PC-9 (cell line): Measurements from ENCODE around the gene LRRIQ3. TPM values are rescaled to one million over a fixed set of nuclear protein-coding genes. Genes with fewer than 3 reads are reported as not detected.
A peak's percentile ranks its signal among the peaks of the same experiment; 100 is the strongest.

Source experiments
- BruUV-seq: library from RNA; stranded (reverse); fragments of 400-500 nt; replicated peaks from 2 replicates; lab custom pipeline; 2021; lab: Mats Ljungman, UMichigan
- CTCF ChIA-PET: fragments of 300-600 bp; sonication (Branson Sonifier 250); formaldehyde crosslinking; loops from one replicate; lab custom pipeline; 2022; ENCODE audit warnings: antibody characterized with exemption; lab: Charles Lee
- POLR2A ChIA-PET: fragments of 300-600 bp; sonication (Branson Sonifier 250); formaldehyde crosslinking; loops from one replicate; lab custom pipeline; 2022; ENCODE audit warnings: antibody characterized with exemption; ENCODE audit not compliant: unreplicated experiment; lab: Charles Lee
- DNase-seq, 2 experiments: peaks; one replicate each; pipeline versions ENCODE4 v3.0.0 to v3.0.0-alpha.2; 2015 to 2022; ENCODE audit warnings: mixed read lengths in 1 of 2
- H2AFZ ChIP-seq: fragments of 200-600 bp; sonication (generic); 2 replicates; pipeline ENCODE4 v1.8.1; 2017; ENCODE audit warnings: antibody characterized with exemption
- H3F3A ChIP-seq: fragments of 200-600 bp; sonication (generic); 2 replicates; pipeline ENCODE4 v1.8.1; 2017; ENCODE audit warnings: antibody characterized with exemption, mild to moderate bottlenecking, low read depth; ENCODE audit not compliant: insufficient read depth
- H3K27ac ChIP-seq: fragments of 200-600 bp; sonication (generic); 2 replicates; pipeline ENCODE4 v1.6.1; 2016; ENCODE audit warnings: mixed run types
- H3K27me3 ChIP-seq: fragments of 200-600 bp; sonication (generic); 2 replicates; pipeline ENCODE4 v1.6.1; 2016; ENCODE audit warnings: low read depth, mixed run types; ENCODE audit not compliant: insufficient read depth
- H3K36me3 ChIP-seq: fragments of 200-600 bp; sonication (generic); 2 replicates; pipeline ENCODE4 v1.6.1; 2016; ENCODE audit warnings: low read depth, mixed run types
- H3K4me1 ChIP-seq: fragments of 200-600 bp; sonication (generic); replicated peaks from 2 replicates; pipeline ENCODE4 v1.6.1; 2016; ENCODE audit warnings: mixed run types; ENCODE audit not compliant: insufficient read depth
- H3K4me2 ChIP-seq: fragments of 200-600 bp; sonication (generic); 2 replicates; pipeline ENCODE4 v1.6.1; 2017; ENCODE audit warnings: mixed run types
- H3K4me3 ChIP-seq: fragments of 200-600 bp; sonication (generic); 2 replicates; pipeline ENCODE4 v1.6.1; 2016; ENCODE audit warnings: mixed run types
- H3K79me2 ChIP-seq: fragments of 200-600 bp; sonication (generic); 2 replicates; pipeline ENCODE4 v1.6.1; 2017; ENCODE audit warnings: low read depth, mixed run types
- H3K9me2 ChIP-seq: fragments of 200-600 bp; sonication (generic); 2 replicates; pipeline ENCODE4 v1.8.1; 2017; ENCODE audit warnings: mild to moderate bottlenecking; ENCODE audit not compliant: insufficient read depth
- H3K9me3 ChIP-seq: fragments of 200-600 bp; sonication (generic); 2 replicates; pipeline ENCODE4 v1.8.1; 2016; ENCODE audit warnings: low read depth; ENCODE audit not compliant: insufficient read depth
- H4K20me1 ChIP-seq: fragments of 200-600 bp; sonication (generic); 2 replicates; pipeline ENCODE4 v1.8.1; 2017; ENCODE audit not compliant: insufficient read depth
- EZH2 ChIP-seq: fragments of 200-600 bp; sonication (generic); IDR thresholded peaks from 2 replicates; pipeline ENCODE4 v1.8.0; 2017; ENCODE audit warnings: antibody characterized with exemption, low read depth
- intact Hi-C: fragments of 100-400 bp; cut with micrococcal nuclease; formaldehyde crosslinking; loops from one replicate; pipeline ENCODE4 v1.10.0; 2022; ENCODE audit not compliant: unreplicated experiment
- total RNA-seq: library from RNA; stranded (reverse); gene quantifications from 2 replicates; pipeline ENCODE4 v1.2.3, GENCODE V29; 2021
- TF ChIP-seq, protein P1 (sequence below): fragments of 200-600 bp; sonication (generic); conservative IDR thresholded peaks from 2 replicates; pipeline ENCODE4 v1.6.1; 2017; ENCODE audit warnings: mixed run types, antibody characterized with exemption, mild to moderate bottlenecking, moderate library complexity

LRRIQ3 gene
- total RNA-seq, 1 experiment from 2014 or later: 1.5 TPM

DNA sequence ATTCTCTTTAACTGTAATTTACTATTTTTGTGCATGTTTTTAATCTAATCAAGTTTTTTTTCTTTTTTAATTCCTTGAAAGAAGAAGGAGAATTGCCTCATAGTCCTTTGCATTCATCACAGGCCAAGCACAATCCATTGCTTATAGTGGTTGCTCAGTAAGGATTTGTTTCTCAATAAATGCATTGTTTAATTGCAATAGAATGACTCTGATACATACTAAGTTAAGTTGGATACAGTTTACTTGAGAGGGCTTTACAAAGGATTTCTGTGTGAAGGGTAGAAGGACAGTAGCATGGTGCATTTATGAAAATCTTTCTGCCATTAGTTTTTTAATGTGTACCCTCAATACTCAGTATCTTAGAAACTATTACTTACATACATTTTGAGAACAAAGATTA, 186.2 kb downstream of the LRRIQ3 start:
- no peaks in the 10 kb centered on the region for H3K27me3 ChIP-seq
- H3K4me3 ChIP-seq: no peak overlapping the region
- H3K36me3 ChIP-seq: no peaks in the 10 kb centered on the region
- no peak overlapping the region for H3K4me2 ChIP-seq
- no TSS peak for BruUV-seq
- H3K9me3 ChIP-seq: no peaks in the 10 kb centered on the region
- ChIA-PET CTCF (no interaction called here), POLR2A (no interaction called here)
- no peaks in the 10 kb centered on the region for H4K20me1 ChIP-seq
- TF ChIP-seq, protein P1, sequence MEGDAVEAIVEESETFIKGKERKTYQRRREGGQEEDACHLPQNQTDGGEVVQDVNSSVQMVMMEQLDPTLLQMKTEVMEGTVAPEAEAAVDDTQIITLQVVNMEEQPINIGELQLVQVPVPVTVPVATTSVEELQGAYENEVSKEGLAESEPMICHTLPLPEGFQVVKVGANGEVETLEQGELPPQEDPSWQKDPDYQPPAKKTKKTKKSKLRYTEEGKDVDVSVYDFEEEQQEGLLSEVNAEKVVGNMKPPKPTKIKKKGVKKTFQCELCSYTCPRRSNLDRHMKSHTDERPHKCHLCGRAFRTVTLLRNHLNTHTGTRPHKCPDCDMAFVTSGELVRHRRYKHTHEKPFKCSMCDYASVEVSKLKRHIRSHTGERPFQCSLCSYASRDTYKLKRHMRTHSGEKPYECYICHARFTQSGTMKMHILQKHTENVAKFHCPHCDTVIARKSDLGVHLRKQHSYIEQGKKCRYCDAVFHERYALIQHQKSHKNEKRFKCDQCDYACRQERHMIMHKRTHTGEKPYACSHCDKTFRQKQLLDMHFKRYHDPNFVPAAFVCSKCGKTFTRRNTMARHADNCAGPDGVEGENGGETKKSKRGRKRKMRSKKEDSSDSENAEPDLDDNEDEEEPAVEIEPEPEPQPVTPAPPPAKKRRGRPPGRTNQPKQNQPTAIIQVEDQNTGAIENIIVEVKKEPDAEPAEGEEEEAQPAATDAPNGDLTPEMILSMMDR: no peak
- no peak for TF ChIP-seq EZH2
- no peak for DNase-seq
- no peaks in the 10 kb centered on the region for H3K9me2 ChIP-seq
- intact Hi-C loops: no loop called here
- no peaks in the 10 kb centered on the region for H3K79me2 ChIP-seq
- no peak overlapping the region for H3K27ac ChIP-seq
- H3K4me1 ChIP-seq: no peaks in the 10 kb centered on the region
- no peak overlapping the region for H2AFZ ChIP-seq
- no peaks in the 10 kb centered on the region for H3F3A ChIP-seq

DNA sequence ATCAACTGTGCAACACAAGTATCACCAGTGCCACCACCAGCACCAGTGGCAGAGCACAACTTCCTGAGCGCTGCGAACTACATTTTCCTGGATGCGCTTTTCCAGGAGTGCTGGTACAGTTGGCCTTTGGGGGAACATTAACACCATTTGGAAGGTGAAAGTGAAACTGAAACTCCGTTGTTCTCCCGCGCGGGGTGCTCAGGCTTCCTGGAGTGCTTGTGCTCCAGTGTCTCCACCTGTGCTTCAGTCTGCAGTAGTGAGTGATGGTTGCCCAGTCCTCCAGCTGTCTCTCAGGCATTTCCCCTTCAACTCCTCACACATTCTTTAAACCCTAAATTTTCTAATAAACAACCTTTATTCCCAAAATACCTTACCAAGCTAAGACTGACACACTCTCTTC, 187.8 kb downstream of the LRRIQ3 start:
- H3K79me2 ChIP-seq: no peaks in the 10 kb centered on the region
- no peaks in the 10 kb centered on the region for H3K27me3 ChIP-seq
- TF ChIP-seq, protein P1: no peak
- no peak for TF ChIP-seq EZH2
- H3K27ac ChIP-seq: no peak overlapping the region
- DNase-seq: peak in 1 of 2 experiments; percentile 22
- intact Hi-C loops: no loop called here
- peak overlapping the region; percentile 65 for H3K4me2 ChIP-seq
- CTCF ChIA-PET: no interaction called here
- no TSS peak for BruUV-seq
- POLR2A ChIA-PET: no interaction called here
- no peaks in the 10 kb centered on the region for H3F3A ChIP-seq
- no peaks in the 10 kb centered on the region for H3K9me2 ChIP-seq
- no peaks in the 10 kb centered on the region for H4K20me1 ChIP-seq
- no peaks in the 10 kb centered on the region for H3K4me1 ChIP-seq
- H2AFZ ChIP-seq: peak overlapping the region; percentile 74
- peak overlapping the region; percentile 26; the same call in 1 of the 2 replicates for H3K4me3 ChIP-seq
- no peaks in the 10 kb centered on the region for H3K9me3 ChIP-seq
- no peaks in the 10 kb centered on the region for H3K36me3 ChIP-seq

DNA sequence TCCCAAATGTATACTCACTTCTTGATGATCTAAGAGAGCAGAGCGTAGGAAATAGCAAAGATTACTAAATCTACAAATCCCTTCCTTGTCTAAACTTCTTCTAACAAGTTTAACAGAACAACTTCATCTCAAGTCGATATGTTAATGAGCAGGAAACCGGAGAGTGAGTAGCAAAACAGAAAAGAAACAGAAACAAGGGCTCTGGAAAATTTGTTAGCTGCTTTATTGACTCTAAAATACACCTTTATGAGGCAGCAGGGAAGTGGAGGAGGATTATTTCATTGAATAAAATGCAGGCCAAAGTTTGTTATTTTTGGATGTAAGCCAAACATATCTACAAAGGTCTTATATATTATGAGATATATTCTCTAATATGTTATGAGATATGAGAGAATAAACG, 192.4 kb downstream of the LRRIQ3 start:
- POLR2A ChIA-PET: interaction anchor here (0.7 kb wide), 1 partner anchor 1066 kb away, joined by 4 read pairs; no protein-coding TSS in a partner anchor
- Histone ChIP-seq H3K79me2 (no peaks in the 10 kb centered on the region), H3F3A (no peaks in the 10 kb centered on the region), H3K4me3 (no peak overlapping the region), H3K27me3 (no peaks in the 10 kb centered on the region), H4K20me1 (no peaks in the 10 kb centered on the region), H3K27ac (no peak overlapping the region), H3K4me2 (no peak overlapping the region), H3K9me2 (no peaks in the 10 kb centered on the region), H3K36me3 (no peaks in the 10 kb centered on the region), H3K4me1 (no peaks in the 10 kb centered on the region), H2AFZ (no peak overlapping the region), H3K9me3 (no peaks in the 10 kb centered on the region)
- no peak for DNase-seq
- BruUV-seq: no TSS peak
- no peak for TF ChIP-seq EZH2
- TF ChIP-seq, protein P1: no peak
- CTCF ChIA-PET: no interaction called here
- intact Hi-C loops: no loop called here
